ENCODE measurements around the gene CPAMD8. TPM values are rescaled to one million over a fixed set of nuclear protein-coding genes. Genes with fewer than 3 reads are reported as not detected.

Gene CPAMD8
- total and polyA plus RNA-seq, 2 donors (not counting 1 experiment from before 2014, with no cell fraction given) = 0.14 to 1.7 TPM

GRCh38 chr19:17011485-17011884, 15.1 kb downstream of the CPAMD8 start:
- H3K36me3 ChIP-seq (ENCODE audit: control insufficient read depth, insufficient read depth, low read length) = no peaks in the 10 kb centered on the region
- no peak for DNase-seq (ENCODE audit: low read depth in 2 of 2)
- H3K4me3 ChIP-seq (replicated peaks in 1 of 4; ENCODE audit: control extremely low read depth in 1 of 4, insufficient read depth in 1 of 4, low read depth in 3 of 4, low read length in 4 of 4) = no peak overlapping the region
- no peaks in the 10 kb centered on the region for H3K79me2 ChIP-seq (ENCODE audit: control insufficient read depth, insufficient read depth, low read length)
- H3K4me2 ChIP-seq (ENCODE audit: extremely low read depth, insufficient read depth, low read length) = no peak overlapping the region
- H3K9ac ChIP-seq (ENCODE audit: insufficient read depth, low read length) = no peak overlapping the region
- H3K27me3 ChIP-seq (ENCODE audit: control insufficient read depth, insufficient read depth, low read length) = no peaks in the 10 kb centered on the region
- H3K27ac ChIP-seq (ENCODE audit: insufficient read depth, low read length) = no peak overlapping the region
- H4K20me1 ChIP-seq (ENCODE audit: control insufficient read depth, extremely low read depth, insufficient read depth, low read length) = no peaks in the 10 kb centered on the region
- no peak overlapping the region for H2AFZ ChIP-seq (ENCODE audit: low read length)
- H3K4me1 ChIP-seq (ENCODE audit: control insufficient read depth, extremely low read depth, insufficient read depth, low read length) = no peaks in the 10 kb centered on the region
- TF ChIP-seq EZH2 (IDR thresholded peaks at IDR 0.05; ENCODE audit: low read length, missing control alignments) = no peak
- no peak for TF ChIP-seq CTCF (conservative IDR thresholded peaks at IDR 0.05 in 1 of 2, IDR thresholded peaks at IDR 0.05 in 1 of 2; ENCODE audit: low read depth in 1 of 2, low read length in 2 of 2)
- no peaks in the 10 kb centered on the region for H3K9me3 ChIP-seq (ENCODE audit: control insufficient read depth, insufficient read depth, low read depth, low read length)

- H3K9me3 ChIP-seq (ENCODE audit: control insufficient read depth, insufficient read depth, low read depth, low read length) = no peaks in the 10 kb centered on the region
- no peak overlapping the region for H3K27ac ChIP-seq (ENCODE audit: insufficient read depth, low read length)
- no peaks in the 10 kb centered on the region for H3K4me1 ChIP-seq (ENCODE audit: control insufficient read depth, extremely low read depth, insufficient read depth, low read length)
- no peaks in the 10 kb centered on the region for H3K27me3 ChIP-seq (ENCODE audit: control insufficient read depth, insufficient read depth, low read length)
- no peaks in the 10 kb centered on the region for H4K20me1 ChIP-seq (ENCODE audit: control insufficient read depth, extremely low read depth, insufficient read depth, low read length)
- H3K4me3 ChIP-seq (replicated peaks in 1 of 4; ENCODE audit: control extremely low read depth in 1 of 4, insufficient read depth in 1 of 4, low read depth in 3 of 4, low read length in 4 of 4) = no peak overlapping the region
- no peaks in the 10 kb centered on the region for H3K79me2 ChIP-seq (ENCODE audit: control insufficient read depth, insufficient read depth, low read length)
- TF ChIP-seq CTCF (conservative IDR thresholded peaks at IDR 0.05 in 1 of 2, IDR thresholded peaks at IDR 0.05 in 1 of 2; ENCODE audit: low read depth in 1 of 2, low read length in 2 of 2) = no peak
- TF ChIP-seq EZH2 (IDR thresholded peaks at IDR 0.05; ENCODE audit: low read length, missing control alignments) = no peak
- no peak overlapping the region for H3K9ac ChIP-seq (ENCODE audit: insufficient read depth, low read length)
- no peak for DNase-seq (ENCODE audit: low read depth in 2 of 2)
- no peak overlapping the region for H2AFZ ChIP-seq (ENCODE audit: low read length)
- H3K4me2 ChIP-seq (ENCODE audit: extremely low read depth, insufficient read depth, low read length) = no peak overlapping the region
- H3K36me3 ChIP-seq (ENCODE audit: control insufficient read depth, insufficient read depth, low read length) = no peaks in the 10 kb centered on the region
These were observed 20.0 kb downstream of the CPAMD8 start for GRCh38 chr19:17006579-17006978.

GRCh38 chr19:17005000-17005399, 21.6 kb downstream of the CPAMD8 start:
- H3K27me3 ChIP-seq (ENCODE audit: control insufficient read depth, insufficient read depth, low read length) = no peaks in the 10 kb centered on the region
- H3K79me2 ChIP-seq (ENCODE audit: control insufficient read depth, insufficient read depth, low read length) = no peaks in the 10 kb centered on the region
- no peak overlapping the region for H3K9ac ChIP-seq (ENCODE audit: insufficient read depth, low read length)
- no peaks in the 10 kb centered on the region for H3K36me3 ChIP-seq (ENCODE audit: control insufficient read depth, insufficient read depth, low read length)
- H2AFZ ChIP-seq (ENCODE audit: low read length) = no peak overlapping the region
- H3K4me2 ChIP-seq (ENCODE audit: extremely low read depth, insufficient read depth, low read length) = no peak overlapping the region
- H4K20me1 ChIP-seq (ENCODE audit: control insufficient read depth, extremely low read depth, insufficient read depth, low read length) = no peaks in the 10 kb centered on the region
- H3K27ac ChIP-seq (ENCODE audit: insufficient read depth, low read length) = no peak overlapping the region
- H3K9me3 ChIP-seq (ENCODE audit: control insufficient read depth, insufficient read depth, low read depth, low read length) = no peaks in the 10 kb centered on the region
- TF ChIP-seq EZH2 (IDR thresholded peaks at IDR 0.05; ENCODE audit: low read length, missing control alignments) = no peak
- no peak for TF ChIP-seq CTCF (conservative IDR thresholded peaks at IDR 0.05 in 1 of 2, IDR thresholded peaks at IDR 0.05 in 1 of 2; ENCODE audit: low read depth in 1 of 2, low read length in 2 of 2)
- no peak for DNase-seq (ENCODE audit: low read depth in 2 of 2)
- no peak overlapping the region for H3K4me3 ChIP-seq (replicated peaks in 1 of 4; ENCODE audit: control extremely low read depth in 1 of 4, insufficient read depth in 1 of 4, low read depth in 3 of 4, low read length in 4 of 4)
- no peaks in the 10 kb centered on the region for H3K4me1 ChIP-seq (ENCODE audit: control insufficient read depth, extremely low read depth, insufficient read depth, low read length)

Measured in fibroblast of lung (primary cell).